ENCODE results near the gene EIF3B.
"Not testable (repeated sequence)": the region's sequence is repeated elsewhere in the genome, so short reads cannot be mapped to it uniquely, and the experiment has no call there.

The EIF3B gene

DNA sequence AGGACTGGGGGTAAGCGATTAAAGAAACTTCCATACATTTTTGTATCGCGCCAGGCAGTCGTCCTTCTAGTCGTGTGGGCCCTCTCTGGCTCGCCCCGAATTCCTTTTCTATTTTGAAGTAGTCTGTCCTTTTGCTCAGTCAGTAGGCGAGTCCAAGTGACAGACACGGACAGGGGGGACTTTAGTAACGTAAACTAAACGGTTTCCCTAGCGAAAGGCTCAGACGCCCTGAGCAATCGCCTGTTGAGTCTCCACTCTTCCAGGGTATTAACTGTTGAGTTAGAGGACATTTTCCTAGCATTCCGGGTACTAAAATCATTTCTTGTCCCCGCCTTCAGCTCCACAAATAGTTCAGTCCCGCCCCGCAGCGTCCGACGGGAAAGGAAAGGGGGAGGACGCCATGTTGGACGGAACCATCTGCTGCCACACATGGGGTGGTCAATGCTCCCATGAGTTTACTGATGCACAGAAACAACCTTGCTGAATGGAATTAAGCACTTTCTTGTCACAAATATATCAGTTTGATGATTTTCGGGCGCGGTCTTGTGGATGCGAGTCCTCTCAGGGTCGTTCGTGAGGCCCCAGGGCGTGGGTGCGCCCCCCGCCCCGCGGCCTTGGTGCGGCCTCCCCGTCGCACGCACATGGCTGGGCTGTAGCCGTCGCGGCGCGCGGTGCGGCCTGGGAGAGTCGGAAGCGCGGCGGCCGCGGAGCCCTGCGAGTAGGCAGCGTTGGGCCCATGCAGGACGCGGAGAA lies at the start of gene EIF3B:
TSS of gene EIF3B (plus strand) at position 642 of the 753 bp plus-strand sequence. CDS start at position 737, 95 bp downstream.
- peak in 1 of 2 experiments; percentile 66 for DNase-seq

GRCh38 chr7:2305258-2305657 lies 49.4 kb upstream of the EIF3B start:
- not testable (repeated sequence) for DNase-seq

- DNase-seq = no peak
These were observed 47.9 kb upstream of the EIF3B start for GRCh38 chr7:2306688-2307087.

DNA sequence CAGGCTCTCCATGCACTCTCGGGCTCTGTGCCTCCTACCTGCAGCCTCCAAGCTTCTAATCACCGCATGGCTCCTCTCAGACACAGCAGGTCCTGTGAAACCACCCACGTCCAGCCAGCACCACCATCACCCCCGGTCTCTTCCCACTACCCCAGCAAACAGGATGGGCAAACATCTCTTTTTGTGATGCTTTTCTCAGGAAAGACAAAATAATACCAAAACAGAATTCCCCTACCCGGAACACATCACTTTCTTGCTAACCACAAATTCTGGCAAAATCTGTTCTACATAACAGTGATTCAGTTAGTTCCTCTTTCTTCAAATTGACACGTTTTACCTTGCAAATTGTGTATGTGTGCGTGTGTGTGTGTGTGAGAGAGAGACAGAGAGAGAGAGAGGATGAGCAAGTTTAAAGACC lies 46.9 kb upstream of the EIF3B start:
- no peak for DNase-seq

GRCh38 chr7:2309889-2310331 lies 44.7 kb upstream of the EIF3B start:
- DNase-seq = no peak

DNA sequence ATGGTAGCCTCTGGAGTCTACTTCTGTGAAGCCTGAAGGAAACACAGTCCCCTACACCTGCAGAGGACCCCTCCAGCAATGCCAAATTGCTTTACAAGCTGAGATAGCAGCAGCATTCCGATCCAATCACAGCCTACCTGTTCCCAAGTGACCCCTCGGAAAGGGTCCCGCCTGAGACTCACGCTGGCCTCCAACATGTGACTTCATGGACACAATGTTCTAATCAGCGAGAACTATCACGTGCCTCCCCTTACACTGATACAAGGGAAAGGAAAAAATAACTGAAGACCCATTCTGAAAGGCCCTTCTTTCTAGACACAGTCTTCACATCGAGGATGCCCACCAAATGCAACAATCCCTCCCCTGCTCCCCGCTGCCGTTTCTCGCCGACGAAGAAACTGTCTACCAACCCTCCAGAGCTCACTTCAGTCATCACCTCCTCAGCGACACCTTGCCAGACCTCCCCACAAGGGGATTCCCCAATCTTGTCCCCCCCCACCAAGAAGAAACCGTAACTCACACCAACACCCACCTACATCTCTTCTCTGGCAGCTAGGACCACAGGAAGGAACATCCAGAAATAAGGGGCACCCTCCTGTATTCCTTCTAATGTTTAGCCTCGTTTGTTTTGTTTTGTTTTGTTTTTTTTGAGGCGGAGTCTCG lies 42.2 kb upstream of the EIF3B start:
- no peak for DNase-seq

GRCh38 chr7:2313450-2314208 lies 41.0 kb upstream of the EIF3B start:
- DNase-seq = no peak

- peak; percentile 30 to 66 for DNase-seq
These were observed 40.2 kb upstream of the EIF3B start, which contains the start of gene SNX8 for GRCh38 chr7:2314209-2314955. Gene SNX8, minus strand, starts transcription at chr7:2314441. Its CDS starts 20 bp downstream, at chr7:2314421.

DNA sequence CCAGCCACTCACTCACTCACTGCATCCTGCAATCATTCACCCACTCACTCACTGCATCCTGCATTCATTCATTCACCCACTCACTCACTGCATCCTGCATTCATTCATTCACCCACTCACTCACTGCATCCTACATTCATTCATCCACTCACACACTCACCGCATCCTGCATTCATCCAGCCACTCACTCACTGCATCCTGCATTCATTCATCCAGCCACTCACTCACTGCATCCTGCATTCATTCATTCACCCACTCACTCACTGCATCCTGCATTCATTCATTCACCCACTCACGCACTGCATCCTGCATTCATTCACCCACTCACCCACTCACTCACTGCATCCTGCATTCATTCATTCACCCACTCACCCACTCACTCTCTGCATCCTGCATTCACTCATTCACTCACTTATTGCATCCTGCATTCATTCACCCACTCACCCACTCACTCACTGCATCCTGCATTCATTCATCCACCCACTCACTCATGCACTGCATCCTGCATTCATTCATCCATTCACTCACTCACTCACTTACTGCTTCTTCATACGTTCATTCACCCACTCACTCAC lies 39.6 kb upstream of the EIF3B start:
- DNase-seq = not testable (repeated sequence)

DNA sequence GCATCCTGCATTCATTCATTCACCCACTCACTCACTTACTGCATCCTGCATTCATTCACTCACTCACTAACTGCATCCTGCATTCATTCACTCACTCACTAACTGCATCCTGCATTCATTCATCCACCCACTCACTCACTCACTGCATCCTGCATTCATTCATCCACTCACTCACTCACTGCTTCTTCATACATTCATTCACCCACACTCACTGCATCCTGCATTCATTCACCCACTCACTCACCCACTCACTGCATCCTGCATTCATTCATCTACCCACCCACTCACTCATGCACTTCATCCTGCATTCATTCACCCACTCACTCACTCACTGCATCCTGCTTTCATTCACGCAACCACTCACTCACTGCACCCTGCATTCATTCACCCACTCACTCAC lies 38.8 kb upstream of the EIF3B start:
- DNase-seq = no peak

DNA sequence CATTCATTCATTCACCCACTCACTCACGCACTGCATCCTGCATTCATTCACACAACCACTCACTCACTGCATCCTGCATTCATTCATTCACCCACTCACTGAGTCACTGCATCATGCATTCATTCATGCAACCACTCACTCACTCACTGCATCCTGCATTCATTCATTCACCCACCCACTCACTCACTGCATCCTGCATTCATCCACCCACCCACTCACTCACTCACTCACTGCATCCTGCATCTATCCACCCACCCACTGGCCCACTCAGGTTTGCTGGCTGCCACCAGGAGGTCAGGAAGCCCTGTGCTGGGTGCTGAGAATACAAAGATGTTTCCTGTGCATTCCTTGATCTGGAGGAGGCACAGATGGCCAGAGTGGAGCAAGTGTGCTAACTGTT lies 38.0 kb upstream of the EIF3B start:
- no peak for DNase-seq

- DNase-seq = no peak
These were observed 36.9 kb upstream of the EIF3B start for GRCh38 chr7:2317556-2318293.

DNA sequence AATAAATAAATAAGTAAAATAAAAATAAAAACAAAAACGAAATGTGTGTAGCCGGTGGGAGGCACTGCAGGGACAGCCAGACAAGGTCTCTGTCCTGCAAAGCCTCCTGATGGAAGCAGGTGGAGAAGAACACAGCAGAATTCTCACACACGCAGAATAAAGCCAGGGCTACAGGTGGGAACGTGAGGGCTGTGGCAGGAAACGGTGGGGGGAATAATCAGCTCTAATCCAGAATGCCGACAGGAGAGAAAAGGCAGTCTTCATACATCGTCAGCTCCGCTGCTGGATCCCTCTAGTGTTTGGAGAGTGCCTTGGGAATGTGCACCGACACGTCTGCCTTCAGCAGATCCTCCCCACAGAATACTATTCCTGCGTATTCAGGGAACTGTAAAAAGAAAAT lies 33.6 kb upstream of the EIF3B start:
- no peak for DNase-seq

DNA sequence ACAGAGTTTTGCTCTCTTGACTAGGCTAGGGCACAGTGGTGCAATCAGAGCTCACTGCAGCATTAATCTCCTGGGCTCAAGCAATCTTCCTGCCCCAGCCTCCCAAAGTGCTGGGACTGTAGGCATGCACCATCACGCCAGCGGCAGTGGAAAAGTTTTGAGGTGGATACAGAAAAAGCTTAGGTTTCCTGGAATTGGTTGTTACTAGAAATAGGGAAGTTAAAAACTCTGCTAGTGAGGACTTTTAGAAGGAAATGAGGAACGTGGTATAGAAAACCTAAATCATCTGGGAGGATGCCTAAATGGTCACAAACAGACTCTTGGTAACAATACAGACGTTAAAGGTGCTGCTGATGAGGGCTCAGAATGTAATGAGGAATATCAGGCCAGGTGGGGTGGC lies 29.5 kb upstream of the EIF3B start:
- no peak for DNase-seq

DNA sequence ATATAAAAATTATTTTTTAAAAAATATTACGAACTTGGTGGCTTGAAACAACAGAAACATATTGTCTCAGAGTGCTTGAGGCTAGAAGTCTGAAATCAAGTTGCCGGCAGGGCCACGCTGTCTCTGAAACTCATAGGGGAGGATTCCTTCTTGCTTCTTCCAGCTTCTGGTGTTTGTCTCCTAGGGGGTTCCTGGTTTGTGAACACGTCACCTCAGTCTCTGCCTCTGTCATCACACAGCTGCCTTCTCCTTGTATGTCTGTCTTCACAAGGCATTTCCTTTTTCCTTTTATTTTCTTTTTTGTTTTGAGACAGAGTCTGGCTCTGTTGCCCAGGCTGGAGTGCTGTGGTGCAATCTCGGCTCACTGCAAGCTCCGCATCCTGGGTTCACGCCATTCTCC lies 27.7 kb upstream of the EIF3B start:
- no peak for DNase-seq

DNA sequence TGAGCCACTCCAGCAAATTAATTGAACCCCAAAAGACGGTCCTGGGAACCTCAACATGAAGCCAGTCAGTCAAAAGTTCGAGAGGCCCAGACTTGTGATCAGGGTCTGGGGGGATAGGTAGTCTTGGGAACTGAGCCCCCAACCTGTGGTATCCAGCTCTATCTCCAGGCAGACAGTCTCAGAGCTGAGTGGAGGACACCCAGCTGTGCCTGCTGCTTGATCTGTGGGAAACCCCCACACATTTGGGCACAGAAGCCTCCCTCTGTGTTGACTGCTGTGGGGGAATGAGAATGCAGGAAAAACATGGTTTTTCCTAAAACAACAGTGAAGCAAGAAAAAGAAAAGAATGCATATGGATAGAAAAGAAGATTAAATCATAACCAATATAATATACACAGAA lies 24.1 kb upstream of the EIF3B start:
- DNase-seq = no peak

DNA sequence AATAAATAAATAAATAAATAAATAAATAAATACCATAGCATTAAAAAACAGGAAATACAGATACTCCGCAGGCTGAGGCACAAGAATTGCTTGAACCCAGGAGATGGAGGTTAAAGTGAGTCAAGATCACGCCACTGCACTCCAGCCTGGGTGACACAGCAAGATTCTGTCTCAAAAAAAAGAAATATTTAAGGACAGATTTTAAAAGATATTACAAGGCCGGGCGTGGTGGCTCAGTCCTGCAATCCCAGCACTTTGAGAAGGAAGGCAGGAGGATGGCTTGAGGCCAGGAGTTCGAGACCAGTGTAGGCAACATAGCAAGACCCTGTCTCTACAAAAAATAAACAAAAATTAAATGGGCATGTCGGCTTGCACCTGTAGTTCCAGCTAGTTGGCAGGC lies 22.9 kb upstream of the EIF3B start:
- DNase-seq = no peak

GRCh38 chr7:2332606-2333231 lies 21.9 kb upstream of the EIF3B start:
- DNase-seq = not testable (repeated sequence)

DNA sequence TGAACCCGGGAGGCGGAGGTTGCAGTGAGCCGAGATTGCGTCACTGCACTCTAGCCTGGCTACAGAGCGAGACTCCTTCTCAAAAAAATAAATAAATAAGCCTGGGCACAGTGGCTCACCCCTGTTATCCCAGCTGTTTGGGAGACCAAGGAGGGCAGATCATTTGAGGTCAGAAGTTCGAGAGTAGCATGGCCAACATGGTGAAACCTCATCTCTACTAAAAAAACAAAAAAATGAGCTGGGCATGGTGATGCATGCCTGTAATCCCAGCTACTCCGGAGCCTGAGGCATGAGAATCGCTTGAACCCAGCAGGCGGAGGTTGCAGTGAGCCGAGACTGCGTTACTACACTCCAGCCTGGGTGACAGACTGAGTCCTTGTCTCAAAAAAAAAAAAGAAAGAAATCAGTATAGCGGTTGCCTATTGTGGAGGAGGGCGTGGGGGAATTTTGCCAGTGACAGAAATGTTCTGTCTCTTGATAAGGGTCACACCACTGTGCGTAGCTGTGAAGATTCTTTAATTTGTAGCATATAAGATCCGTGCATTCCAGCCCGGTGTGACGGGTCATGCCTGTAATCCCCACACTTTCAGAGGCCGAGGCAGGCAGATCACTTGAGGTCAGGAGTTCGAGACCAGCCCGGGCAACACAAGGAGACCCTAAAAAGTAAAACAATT lies 17.9 kb upstream of the EIF3B start:
- no peak for DNase-seq

DNA sequence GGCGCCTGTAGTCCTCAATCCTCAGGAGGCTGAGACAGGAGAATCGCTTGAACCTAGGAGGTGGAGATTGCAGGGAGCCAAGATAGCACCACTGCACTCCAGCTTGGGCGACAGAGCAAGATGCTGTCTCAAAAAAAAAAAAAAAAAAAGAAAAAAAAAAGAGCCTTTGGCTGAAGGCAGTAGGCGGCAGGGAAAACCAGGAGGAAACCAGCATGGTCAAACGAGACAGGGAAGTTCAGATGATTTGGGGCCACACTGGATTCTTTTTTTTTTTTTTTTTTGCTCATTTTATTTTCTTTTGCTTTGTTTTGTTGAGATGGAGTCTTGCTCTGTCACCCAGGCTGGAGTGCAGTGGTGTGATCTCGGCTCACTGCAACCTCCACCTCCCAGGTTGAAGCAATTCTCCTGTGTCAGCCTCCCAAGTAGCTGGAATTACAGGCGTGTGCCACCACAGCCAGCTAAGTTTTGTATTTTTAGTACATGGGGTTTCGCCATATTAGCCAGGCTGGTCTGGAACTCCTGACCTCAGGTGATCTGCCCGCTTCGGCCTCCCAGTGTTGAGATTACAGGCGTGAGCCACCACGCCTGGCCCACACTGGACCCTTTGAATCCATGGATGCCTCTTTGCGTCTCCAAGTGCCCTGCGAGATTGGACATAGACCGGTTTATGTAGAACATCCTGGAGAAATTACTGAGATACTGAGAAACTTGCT lies 7.1 kb upstream of the EIF3B start:
- DNase-seq = not testable (repeated sequence)

Measured in cerebellar nuclear complex (tissue), 1 donor.